Adrenal gland (tissue), 12 donors: ENCODE data around the gene KRTAP10-12. TPM values are rescaled to one million over a fixed set of nuclear protein-coding genes. Genes with fewer than 3 reads are reported as not detected.

Experiments used
- DNase-seq, 7 donors: peaks; one replicate each; pipeline ENCODE4 v3.0.0-alpha.2; 2019 to 2020
- H3K27ac ChIP-seq, 5 donors: fragments of 200-600 bp; sonication (generic) in 4 of 5; 1 replicate in 3 of 5; 2 replicates in 2 of 5; pipeline versions ENCODE4 v1.5.1 to v1.8.0; 2016 to 2020; ENCODE audit warnings: mild to moderate bottlenecking in 1 of 5
- H3K27me3 ChIP-seq: fragments of 200-600 bp; 2 replicates; pipeline ENCODE4 v1.8.0; 2021
- H3K36me3 ChIP-seq, 2 donors: fragments of 200-600 bp; replicated peaks in 1 of 2; 1 replicate in 1 of 2; 2 replicates in 1 of 2; pipeline versions ENCODE4 v1.5.1 to v1.8.0; 2018 to 2022
- H3K4me1 ChIP-seq, 2 donors: fragments of 200-600 bp; replicated peaks in 1 of 2; 1 replicate in 1 of 2; 2 replicates in 1 of 2; pipeline versions ENCODE4 v1.5.1 to v1.8.0; 2018 to 2021
- H3K4me3 ChIP-seq, 4 donors: fragments of 200-600 bp; sonication (generic) in 3 of 4; one replicate each; pipeline ENCODE4 v1.5.1; 2016 to 2018
- H3K9me3 ChIP-seq, 3 donors: fragments of 200-600 bp; sonication (generic) in 1 of 3; replicated peaks in 1 of 3; 1 replicate in 2 of 3; 2 replicates in 1 of 3; pipeline versions ENCODE4 v1.5.1 to v1.8.0; 2016 to 2021
- POLR2A ChIP-seq, 2 donors: fragments of 450-650 bp; IDR thresholded peaks; one replicate each; pipeline ENCODE4 v1.6.1; 2017; ENCODE audit warnings: antibody characterized with exemption in 2 of 2, mild to moderate bottlenecking in 2 of 2, moderate library complexity in 1 of 2
- WGBS, 4 donors: extraction: QIAGEN DNeasy Blood & Tissue Kit in 2 of 4; methylation state at CpG; one replicate each; pipeline versions ENCODE4 v1.1.5 to v1.1.7; 2013 to 2017; 5-methylcytosine and 5-hydroxymethylcytosine counted together
- intact Hi-C, 2 donors: fragments of 100-400 bp; cut with DNase I; formaldehyde crosslinking; loops; one replicate each; pipeline versions ENCODE4 v1.14.1 to v1.15.0; 2022 to 2023
- polyA plus RNA-seq, 3 donors: library from polyadenylated mRNA; stranded (reverse); fragments of 200-250 nt in 2 of 3; fragments of 350-450 nt in 1 of 3; fragmentation: Illumina TruSeq in 1 of 3; extraction: RNeasy Lipid Tissue Mini Kit (QIAGEN cat#74804) in 1 of 3; gene quantifications; one replicate each; pipeline ENCODE4 v1.2.3, GENCODE V29; 2013 to 2014
- total RNA-seq, 9 donors: library from RNA; depleted of rRNA in 4 of 9; stranded (reverse); fragments of >200 nt in 4 of 9; fragments of 120-200 nt in 1 of 9; fragmentation: NEBNext Ultra II Directional in 1 of 9; extraction: Animal tissue kit (Norgen Biotek cat#: 25700) in 1 of 9; gene quantifications; one replicate each; pipeline versions ENCODE4 v1.1.0 to v1.2.4, GENCODE V29; 2013 to 2023
- TF ChIP-seq, protein P1 (sequence below), 6 experiments: fragments of 450-650 bp in 4 of 6; fragments of 200-600 bp in 2 of 6; sonication (generic) in 1 of 6; IDR thresholded peaks; 1 replicate in 5 of 6; 2 replicates in 1 of 6; pipeline versions ENCODE4 v1.5.1 to v1.8.0; 2016 to 2021; ENCODE audit warnings: antibody characterized with exemption in 6 of 6, mild to moderate bottlenecking in 2 of 6, moderate library complexity in 1 of 6
- donor health status: healthy with polysubstance abuse.
- donor health status: Bipolar disorder and iron deficiency.
- donor health status: DM: yes; HTN: yes; CAD: no.
- donor health status: DM: no; HTN: no; CAD: no.
- donor health status: DM: no; HTN: no; CAD: no.
- donor health status: DM: yes; HTN: yes; CAD: no.

The KRTAP10-12 gene
- total and polyA plus RNA-seq, 12 donors, result not detected

DNA sequence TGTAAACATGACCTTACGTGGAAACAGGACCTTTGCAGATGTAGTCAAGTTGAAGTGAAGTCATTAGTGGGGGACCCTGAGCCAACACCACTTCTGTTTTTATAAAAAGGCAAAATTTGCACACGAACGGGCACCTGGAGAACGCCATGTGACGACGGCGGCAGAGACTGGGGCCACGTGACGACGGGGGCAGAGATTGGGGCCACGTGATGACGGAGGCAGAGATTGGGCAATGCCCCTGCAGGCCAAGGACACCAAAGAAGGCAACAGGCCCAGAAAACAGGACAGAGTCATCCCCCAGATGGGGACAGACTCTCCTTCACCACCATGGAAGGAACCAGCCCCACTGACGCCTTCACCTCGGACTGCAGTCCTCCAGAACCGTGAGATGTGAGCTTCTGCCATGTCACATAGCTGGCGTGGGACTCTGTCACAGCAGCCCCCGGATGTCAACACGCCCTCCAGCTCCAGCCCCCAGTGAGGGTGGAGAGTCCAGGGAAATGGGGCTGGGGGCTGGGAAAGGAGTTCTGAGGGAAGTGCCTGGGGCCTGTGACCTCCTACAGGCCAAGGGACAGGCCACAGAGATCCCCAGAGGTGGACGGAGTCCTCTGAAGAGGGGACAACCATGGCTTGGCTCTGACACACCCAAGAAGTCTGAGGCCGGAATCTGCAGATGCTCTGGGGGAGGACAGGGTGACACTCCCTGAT lies 46.6 kb upstream of the KRTAP10-12 start:
- WGBS, 4 donors, result 84 to 88% (median 86%) methylated on average over 14 to 20 of the region's 20 CpGs
- Histone ChIP-seq H3K4me1 (no peaks in the 10 kb centered on the region), H3K9me3 (no peaks in the 10 kb centered on the region), H3K27me3 (no peaks in the 10 kb centered on the region), H3K27ac (no peak overlapping the region), H3K36me3 (no peaks in the 10 kb centered on the region), H3K4me3 (no peak overlapping the region)
- intact Hi-C loops, result no loop called here
- TF ChIP-seq POLR2A (IDR thresholded peaks at IDR 0.05), result no peak
- TF ChIP-seq, protein P1, sequence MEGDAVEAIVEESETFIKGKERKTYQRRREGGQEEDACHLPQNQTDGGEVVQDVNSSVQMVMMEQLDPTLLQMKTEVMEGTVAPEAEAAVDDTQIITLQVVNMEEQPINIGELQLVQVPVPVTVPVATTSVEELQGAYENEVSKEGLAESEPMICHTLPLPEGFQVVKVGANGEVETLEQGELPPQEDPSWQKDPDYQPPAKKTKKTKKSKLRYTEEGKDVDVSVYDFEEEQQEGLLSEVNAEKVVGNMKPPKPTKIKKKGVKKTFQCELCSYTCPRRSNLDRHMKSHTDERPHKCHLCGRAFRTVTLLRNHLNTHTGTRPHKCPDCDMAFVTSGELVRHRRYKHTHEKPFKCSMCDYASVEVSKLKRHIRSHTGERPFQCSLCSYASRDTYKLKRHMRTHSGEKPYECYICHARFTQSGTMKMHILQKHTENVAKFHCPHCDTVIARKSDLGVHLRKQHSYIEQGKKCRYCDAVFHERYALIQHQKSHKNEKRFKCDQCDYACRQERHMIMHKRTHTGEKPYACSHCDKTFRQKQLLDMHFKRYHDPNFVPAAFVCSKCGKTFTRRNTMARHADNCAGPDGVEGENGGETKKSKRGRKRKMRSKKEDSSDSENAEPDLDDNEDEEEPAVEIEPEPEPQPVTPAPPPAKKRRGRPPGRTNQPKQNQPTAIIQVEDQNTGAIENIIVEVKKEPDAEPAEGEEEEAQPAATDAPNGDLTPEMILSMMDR (IDR thresholded peaks at IDR 0.05), result no peak
- DNase-seq, result no peak

DNA sequence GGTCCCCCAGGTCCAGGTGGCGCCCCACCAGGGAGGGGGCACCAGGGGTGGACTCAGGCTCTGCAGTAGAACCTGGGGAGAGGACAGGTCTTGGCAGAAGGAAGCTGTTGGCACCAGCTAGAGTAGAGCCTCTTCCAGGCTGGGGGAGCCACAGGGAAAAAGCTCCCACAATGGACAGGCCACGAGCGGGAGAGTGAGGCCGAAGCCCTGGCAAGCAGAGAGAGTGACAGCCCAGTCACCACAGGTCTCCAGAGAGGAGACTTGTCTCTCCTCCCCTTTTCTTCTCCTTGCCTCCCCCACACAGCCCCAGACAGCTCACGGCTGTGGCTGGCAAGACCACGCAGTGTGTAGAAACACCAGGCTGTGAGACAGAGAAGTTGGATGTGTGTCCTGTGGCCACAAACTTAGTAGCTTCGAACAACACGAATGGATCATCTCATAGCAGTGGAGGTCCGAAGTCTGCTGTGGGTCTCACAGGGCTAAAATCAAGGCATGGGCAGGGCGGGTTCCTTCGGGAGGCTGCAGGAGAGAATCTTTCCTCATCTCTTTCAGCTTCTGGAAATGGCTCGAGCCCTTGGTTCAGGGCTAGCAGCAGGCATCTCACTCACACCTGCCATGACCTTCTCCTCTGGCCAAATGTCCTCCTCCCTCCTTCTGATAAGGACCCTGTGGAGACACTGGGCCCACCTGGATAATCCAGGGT lies 45.8 kb upstream of the KRTAP10-12 start:
- Histone ChIP-seq H3K4me1 (no peaks in the 10 kb centered on the region), H3K36me3 (no peaks in the 10 kb centered on the region), H3K27ac (no peak overlapping the region), H3K27me3 (no peaks in the 10 kb centered on the region), H3K4me3 (no peak overlapping the region), H3K9me3 (no peaks in the 10 kb centered on the region)
- DNase-seq, result no peak
- 83 to 95% (median 89%) methylated on average over 10 to 12 of the region's 12 CpGs for WGBS, 4 donors
- intact Hi-C loops, result no loop called here
- no peak for TF ChIP-seq POLR2A (IDR thresholded peaks at IDR 0.05)
- TF ChIP-seq, protein P1 (IDR thresholded peaks at IDR 0.05), result no peak

- Histone ChIP-seq H3K27me3 (peaks cover 3% of the 10 kb centered on the region), H3K9me3 (no peaks in the 10 kb centered on the region), H3K4me3 (no peak overlapping the region), H3K4me1 (no peaks in the 10 kb centered on the region), H3K36me3 (no peaks in the 10 kb centered on the region), H3K27ac (no peak overlapping the region)
- TF ChIP-seq, protein P1 (IDR thresholded peaks at IDR 0.05), result no peak
- TF ChIP-seq POLR2A (IDR thresholded peaks at IDR 0.05), result no peak
- intact Hi-C loops, result no loop called here
- DNase-seq, result peak in 1 of 7 donors; percentile 37
- 65 to 73% (median 69%) methylated on average over 11 to 14 of the region's 14 CpGs for WGBS, 4 donors
Measured at GRCh38 chr21:44653123-44653522, 43.8 kb upstream of the KRTAP10-12 start.

- no peak overlapping the region for H3K27ac ChIP-seq
- peaks cover 3% of the 10 kb centered on the region for H3K27me3 ChIP-seq
- H3K4me1 ChIP-seq, result no peaks in the 10 kb centered on the region
- WGBS, 4 donors, result 72 to 79% (median 77%) methylated on average over 12 to 17 of the region's 17 CpGs
- peak in 1 of 7 donors; percentile 23 for DNase-seq
- H3K36me3 ChIP-seq, result no peaks in the 10 kb centered on the region
- no peak for TF ChIP-seq POLR2A (IDR thresholded peaks at IDR 0.05)
- TF ChIP-seq, protein P1 (IDR thresholded peaks at IDR 0.05), result no peak
- no peak overlapping the region for H3K4me3 ChIP-seq
- intact Hi-C loops, result no loop called here
- H3K9me3 ChIP-seq, result no peaks in the 10 kb centered on the region
Measured at GRCh38 chr21:44653656-44654575, 43.1 kb upstream of the KRTAP10-12 start.
